Measurements from ENCODE around the gene COL5A2.

The COL5A2 gene

DNA sequence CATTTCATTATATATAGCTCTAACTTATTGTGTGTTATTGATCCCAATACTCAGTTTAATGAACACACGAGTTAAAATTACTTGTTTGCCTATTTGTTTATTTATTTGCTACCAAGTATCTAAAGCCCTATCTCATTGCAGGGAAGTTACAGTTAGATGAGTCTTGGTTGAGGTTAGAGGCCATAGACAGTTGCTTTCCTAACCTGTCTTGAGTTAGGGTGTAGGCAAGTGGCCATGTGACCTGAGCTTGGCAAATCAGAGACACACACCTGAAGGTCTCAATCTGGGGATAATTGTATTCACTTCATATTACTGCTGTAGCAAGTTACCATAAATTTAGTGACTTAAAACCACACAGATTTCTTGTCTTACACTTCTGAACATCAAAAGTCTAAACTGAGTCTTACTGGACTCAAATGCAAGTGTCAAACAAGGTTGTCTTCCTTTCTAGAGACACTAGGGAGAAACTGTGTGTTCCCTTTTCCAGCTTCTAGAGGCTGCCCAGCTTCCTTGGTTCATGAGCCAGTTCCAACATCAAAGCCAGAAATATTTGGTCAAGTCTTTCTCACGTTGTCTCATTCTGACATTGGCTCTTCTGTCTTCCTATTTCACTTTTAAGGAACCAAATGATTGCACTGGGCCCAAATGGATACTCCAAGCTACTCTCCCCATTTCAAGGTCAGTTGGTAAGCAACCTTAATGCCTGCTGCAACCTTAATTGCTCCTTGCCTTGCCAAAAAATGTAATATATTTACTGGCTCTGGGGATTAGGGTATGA lies 165.7 kb downstream of the COL5A2 start:
- POLR2A ChIA-PET = no interaction called here
- CTCF ChIA-PET = interaction anchor here (0.8 to 1.6 kb wide), 4 partner anchors 8 to 35 kb away, joined by 3 to 4 read pairs (median 3); no protein-coding TSS in a partner anchor
- TF ChIP-seq, protein P1, sequence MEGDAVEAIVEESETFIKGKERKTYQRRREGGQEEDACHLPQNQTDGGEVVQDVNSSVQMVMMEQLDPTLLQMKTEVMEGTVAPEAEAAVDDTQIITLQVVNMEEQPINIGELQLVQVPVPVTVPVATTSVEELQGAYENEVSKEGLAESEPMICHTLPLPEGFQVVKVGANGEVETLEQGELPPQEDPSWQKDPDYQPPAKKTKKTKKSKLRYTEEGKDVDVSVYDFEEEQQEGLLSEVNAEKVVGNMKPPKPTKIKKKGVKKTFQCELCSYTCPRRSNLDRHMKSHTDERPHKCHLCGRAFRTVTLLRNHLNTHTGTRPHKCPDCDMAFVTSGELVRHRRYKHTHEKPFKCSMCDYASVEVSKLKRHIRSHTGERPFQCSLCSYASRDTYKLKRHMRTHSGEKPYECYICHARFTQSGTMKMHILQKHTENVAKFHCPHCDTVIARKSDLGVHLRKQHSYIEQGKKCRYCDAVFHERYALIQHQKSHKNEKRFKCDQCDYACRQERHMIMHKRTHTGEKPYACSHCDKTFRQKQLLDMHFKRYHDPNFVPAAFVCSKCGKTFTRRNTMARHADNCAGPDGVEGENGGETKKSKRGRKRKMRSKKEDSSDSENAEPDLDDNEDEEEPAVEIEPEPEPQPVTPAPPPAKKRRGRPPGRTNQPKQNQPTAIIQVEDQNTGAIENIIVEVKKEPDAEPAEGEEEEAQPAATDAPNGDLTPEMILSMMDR (IDR thresholded peaks at IDR 0.05; ENCODE audit: control extremely low read depth, extremely low read depth, low read depth, missing control alignments) = no peak
- DNase-seq (ENCODE audit: extremely low spot score) = no peak

DNA sequence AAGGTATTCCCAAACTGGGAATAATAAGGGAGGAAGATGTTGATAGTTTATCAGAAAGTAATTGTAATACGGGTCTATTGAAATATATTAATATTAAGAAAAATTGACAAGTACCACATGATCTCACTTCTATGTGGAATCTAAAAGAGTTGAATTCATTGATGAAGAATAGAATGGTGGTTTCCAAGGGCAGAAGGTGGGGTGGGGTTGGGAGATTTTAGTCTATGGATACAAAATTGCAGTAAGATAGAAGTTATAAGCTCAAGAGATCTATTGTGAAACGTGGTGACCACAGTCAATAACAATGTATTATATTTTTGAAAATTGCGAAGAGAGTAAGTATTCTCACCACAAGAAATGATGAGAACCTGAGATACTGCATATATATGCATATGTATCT lies 166.5 kb downstream of the COL5A2 start:
- ChIA-PET POLR2A (no interaction called here), CTCF (interaction anchor here (1.4 to 1.6 kb wide), 3 partner anchors 9 to 35 kb away, joined by 3 to 4 read pairs (median 3); no protein-coding TSS in a partner anchor)
- TF ChIP-seq, protein P1 (IDR thresholded peaks at IDR 0.05; ENCODE audit: control extremely low read depth, extremely low read depth, low read depth, missing control alignments) = no peak

DNA sequence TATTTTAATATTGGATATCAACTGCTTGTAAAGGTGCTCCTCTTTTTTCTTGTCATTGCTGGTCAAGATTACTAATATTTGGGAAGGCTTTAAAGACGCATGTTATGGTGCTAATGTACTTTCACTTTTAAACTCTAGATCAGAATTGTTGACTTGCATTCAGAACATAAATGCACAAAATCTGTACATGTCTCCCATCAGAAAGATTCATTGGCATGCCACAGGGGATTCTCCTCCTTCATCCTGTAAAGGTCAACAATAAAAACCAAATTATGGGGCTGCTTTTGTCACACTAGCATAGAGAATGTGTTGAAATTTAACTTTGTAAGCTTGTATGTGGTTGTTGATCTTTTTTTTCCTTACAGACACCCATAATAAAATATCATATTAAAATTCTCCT lies 167.2 kb downstream of the COL5A2 start:
- POLR2A ChIA-PET = no interaction called here
- CTCF ChIA-PET = interaction anchor here (1.6 kb wide), 1 partner anchor 10 kb away, joined by 3 read pairs; no protein-coding TSS in a partner anchor
- no peak for DNase-seq (ENCODE audit: extremely low spot score)
- TF ChIP-seq, protein P1 (IDR thresholded peaks at IDR 0.05; ENCODE audit: control extremely low read depth, extremely low read depth, low read depth, missing control alignments) = no peak

More for the DNA sequence above, 166.5 kb downstream of the COL5A2 start:
- no peak for DNase-seq (ENCODE audit: extremely low spot score)

DNA sequence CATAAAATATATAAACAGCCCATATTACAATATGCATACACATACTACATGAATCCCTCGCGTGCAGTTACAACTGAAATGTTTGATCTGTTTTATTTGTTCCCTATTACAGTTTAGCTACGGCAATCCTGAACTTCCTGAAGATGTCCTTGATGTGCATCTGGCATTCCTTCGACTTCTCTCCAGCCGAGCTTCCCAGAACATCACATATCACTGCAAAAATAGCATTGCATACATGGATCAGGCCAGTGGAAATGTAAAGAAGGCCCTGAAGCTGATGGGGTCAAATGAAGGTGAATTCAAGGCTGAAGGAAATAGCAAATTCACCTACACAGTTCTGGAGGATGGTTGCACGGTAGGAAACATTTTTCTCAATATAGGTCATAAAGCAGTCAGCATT lies 169.0 kb downstream of the COL5A2 start:
- DNase-seq (ENCODE audit: extremely low spot score) = no peak
- TF ChIP-seq, protein P1 (IDR thresholded peaks at IDR 0.05; ENCODE audit: control extremely low read depth, extremely low read depth, low read depth, missing control alignments) = no peak
- POLR2A ChIA-PET = no interaction called here
- CTCF ChIA-PET = interaction anchor here (0.9 kb wide), 1 partner anchor 10 kb away, joined by 3 read pairs; no protein-coding TSS in a partner anchor

DNA sequence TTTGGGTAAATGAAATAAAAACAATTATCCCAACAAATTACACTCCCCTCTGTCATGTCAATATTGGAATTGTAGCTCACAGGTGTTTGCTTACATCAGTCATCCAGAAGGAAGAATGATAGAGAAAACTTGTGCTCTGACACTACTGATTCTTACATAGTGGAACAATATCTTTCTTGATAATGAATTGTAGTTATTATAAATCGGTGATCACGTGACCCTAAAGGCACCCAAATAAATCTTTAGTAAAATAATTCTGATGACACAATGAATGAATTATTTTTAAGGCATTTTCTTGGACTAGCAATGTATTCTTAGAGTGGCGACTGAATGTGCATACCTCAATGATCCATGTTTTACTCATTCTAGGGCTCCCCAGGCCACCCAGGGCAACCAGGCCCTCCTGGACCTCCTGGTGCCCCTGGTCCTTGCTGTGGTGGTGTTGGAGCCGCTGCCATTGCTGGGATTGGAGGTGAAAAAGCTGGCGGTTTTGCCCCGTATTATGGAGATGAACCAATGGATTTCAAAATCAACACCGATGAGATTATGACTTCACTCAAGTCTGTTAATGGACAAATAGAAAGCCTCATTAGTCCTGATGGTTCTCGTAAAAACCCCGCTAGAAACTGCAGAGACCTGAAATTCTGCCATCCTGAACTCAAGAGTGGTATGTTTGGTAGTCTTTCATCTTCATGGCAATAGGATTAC lies 170.9 kb downstream of the COL5A2 start:
- TF ChIP-seq, protein P1 (IDR thresholded peaks at IDR 0.05; ENCODE audit: control extremely low read depth, extremely low read depth, low read depth, missing control alignments) = no peak
- CTCF ChIA-PET = interaction anchor here (1.3 kb wide), 1 partner anchor 12 kb away, joined by 3 read pairs; no protein-coding TSS in a partner anchor

DNA sequence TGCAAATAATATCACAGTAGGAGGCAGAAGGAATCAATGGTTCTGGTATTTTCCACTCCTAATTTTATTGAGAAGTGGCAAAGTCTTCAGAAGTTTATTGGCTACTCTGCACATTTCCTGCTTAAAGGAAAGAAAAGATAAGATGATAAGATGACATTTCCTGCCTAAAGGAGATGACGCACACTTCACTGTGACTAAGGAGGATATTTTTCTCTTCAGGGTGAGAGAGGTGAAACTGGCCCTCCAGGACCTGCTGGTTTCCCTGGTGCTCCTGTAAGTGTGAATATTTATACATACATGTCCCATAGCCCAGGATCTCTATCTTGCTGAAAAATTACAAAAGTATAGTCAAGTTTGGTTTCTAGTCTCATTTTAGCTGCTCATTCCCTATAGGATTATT lies 177.5 kb downstream of the COL5A2 start:
- ChIA-PET CTCF (interaction anchor here (1.3 kb wide), 1 partner anchor 13 kb away, joined by 3 read pairs; no protein-coding TSS in a partner anchor), POLR2A (no interaction called here)
- no peak for DNase-seq (ENCODE audit: extremely low spot score)
- TF ChIP-seq, protein P1 (IDR thresholded peaks at IDR 0.05; ENCODE audit: control extremely low read depth, extremely low read depth, low read depth, missing control alignments) = no peak

More for the DNA sequence above, 170.9 kb downstream of the COL5A2 start:
- DNase-seq (ENCODE audit: extremely low spot score) = no peak
- POLR2A ChIA-PET = no interaction called here

All from GM10248 (cell line).